ENCODE measurements around the gene ANKLE1.

Gene ANKLE1

DNA sequence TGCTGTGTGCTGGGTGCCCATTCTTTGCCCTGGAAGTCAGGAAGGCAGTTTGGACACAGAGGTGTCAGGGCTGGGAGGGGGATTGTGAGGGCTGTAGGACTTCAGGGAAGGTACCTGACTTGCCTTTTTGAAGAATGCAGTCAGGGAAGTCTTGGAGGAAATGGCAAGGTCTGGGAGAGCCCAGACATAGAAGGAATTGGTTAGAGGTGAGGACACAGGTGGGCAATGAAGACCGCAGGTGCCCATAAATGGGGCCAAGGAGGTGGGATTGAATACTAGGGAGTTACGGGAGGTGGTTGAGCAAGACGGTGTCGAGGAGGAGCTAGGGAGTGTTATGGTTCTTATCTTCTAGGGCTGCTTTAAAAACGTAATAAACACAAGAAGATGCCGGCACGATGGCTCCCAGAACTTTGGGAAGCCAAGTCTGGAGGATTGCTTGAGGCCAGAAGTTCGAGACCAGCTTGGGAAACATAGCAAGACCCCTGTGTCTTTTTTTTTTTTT lies 26.2 kb downstream of the ANKLE1 start:
- no peak for DNase-seq (ENCODE audit: low read depth)

- DNase-seq (ENCODE audit: low read depth), result peak; percentile 99
Measured at GRCh38 chr19:17309198-17309964, 27.7 kb downstream of the ANKLE1 start, which contains the start of gene DDA1. Gene DDA1, plus strand, starts transcription at chr19:17309563. Its CDS starts 92 bp downstream, at chr19:17309655.

GRCh38 chr19:17309965-17310461 lies 28.3 kb downstream of the ANKLE1 start:
- no peak for DNase-seq (ENCODE audit: low read depth)

DNA sequence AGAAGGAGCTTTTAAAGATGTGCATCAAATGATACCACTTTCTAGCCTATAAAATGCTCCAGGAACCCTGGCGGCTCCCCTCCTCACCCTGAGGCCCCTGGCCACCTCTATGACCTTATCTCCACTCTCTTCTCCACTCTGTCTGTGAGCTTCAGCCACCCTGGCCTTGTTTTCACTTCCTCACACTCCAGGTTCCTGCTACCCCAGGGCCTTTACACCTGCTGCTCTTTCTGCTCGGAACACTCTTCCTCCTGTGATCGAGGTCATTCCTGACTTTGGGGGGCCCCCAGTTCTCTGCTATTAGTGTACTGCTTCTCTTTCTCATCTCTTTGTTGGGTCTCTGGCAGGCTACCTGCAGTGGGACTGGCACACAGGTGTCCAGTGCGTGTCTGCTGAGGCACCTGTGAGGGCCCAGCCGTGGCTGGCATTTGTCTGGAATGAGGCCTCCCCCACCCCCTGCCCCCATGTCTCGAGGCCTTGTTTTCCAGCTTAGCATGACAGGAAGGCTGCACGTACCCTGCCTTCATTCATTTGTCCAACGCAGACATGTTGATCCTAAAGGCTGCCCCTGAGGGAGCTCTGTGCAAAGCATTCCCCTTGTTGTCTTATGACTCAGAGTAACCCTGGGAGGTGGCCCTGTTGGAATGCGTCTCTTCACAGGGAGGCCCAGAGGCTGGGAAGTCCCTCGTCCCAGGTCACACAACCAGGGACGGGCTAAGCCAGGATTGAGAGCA lies 29.9 kb downstream of the ANKLE1 start:
- DNase-seq (ENCODE audit: low read depth), result no peak

- no peak for DNase-seq (ENCODE audit: low read depth)
Measured at GRCh38 chr19:17312189-17313113, 30.8 kb downstream of the ANKLE1 start.

DNA sequence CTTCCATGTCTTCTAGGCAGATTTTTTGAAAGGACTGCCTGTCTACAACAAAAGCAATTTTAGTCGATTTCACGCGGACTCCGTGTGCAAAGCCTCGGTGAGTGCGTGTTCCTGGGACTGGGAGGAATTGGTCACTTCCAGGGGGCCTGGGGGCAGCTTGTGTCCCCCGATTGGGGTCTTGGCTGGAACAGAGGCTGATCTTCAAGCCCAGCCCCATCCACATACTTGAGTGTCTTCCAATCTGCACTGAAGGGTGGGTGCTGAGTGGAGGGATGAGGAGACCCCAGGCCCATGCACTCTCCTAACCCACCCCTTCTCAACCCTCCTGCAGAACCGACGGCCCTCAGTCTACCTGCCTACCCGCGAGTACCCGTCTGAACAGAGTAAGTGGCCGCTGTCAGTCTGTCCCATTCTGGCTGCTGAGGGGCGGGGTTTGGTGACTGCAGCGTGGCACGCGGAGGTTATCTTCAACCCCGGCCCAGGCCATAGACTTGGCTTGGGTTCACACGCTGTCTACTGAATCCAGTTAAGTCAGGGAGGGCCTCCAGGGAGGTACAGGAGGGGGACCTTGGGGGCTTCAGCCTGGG lies 32.4 kb downstream of the ANKLE1 start:
- DNase-seq (ENCODE audit: low read depth), result no peak

GRCh38 chr19:17318966-17319365 lies 37.3 kb downstream of the ANKLE1 start:
- DNase-seq (ENCODE audit: low read depth), result no peak

- no peak for DNase-seq (ENCODE audit: low read depth)
Measured at GRCh38 chr19:17319473-17320238, 38.0 kb downstream of the ANKLE1 start.

DNA sequence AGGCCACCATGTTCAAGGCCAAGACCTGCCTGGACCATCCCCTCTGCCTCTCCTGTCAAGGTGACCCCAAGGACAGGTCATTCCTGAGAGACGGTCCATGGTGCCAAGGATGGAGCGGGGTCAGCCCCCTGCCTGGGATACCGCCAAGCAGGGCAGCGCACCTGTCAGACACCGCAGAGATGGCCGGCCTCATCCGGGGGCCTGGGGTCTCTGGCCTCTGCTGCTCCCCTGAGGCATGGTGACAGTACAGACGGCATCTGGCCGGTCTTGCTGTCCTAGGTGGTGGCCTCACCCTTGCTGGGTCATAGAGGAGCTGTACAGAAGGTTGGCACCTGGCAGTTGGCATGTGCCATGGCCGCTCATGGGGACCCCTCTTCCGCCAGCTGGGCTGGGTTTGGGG lies 38.7 kb downstream of the ANKLE1 start:
- DNase-seq (ENCODE audit: low read depth), result no peak

DNA sequence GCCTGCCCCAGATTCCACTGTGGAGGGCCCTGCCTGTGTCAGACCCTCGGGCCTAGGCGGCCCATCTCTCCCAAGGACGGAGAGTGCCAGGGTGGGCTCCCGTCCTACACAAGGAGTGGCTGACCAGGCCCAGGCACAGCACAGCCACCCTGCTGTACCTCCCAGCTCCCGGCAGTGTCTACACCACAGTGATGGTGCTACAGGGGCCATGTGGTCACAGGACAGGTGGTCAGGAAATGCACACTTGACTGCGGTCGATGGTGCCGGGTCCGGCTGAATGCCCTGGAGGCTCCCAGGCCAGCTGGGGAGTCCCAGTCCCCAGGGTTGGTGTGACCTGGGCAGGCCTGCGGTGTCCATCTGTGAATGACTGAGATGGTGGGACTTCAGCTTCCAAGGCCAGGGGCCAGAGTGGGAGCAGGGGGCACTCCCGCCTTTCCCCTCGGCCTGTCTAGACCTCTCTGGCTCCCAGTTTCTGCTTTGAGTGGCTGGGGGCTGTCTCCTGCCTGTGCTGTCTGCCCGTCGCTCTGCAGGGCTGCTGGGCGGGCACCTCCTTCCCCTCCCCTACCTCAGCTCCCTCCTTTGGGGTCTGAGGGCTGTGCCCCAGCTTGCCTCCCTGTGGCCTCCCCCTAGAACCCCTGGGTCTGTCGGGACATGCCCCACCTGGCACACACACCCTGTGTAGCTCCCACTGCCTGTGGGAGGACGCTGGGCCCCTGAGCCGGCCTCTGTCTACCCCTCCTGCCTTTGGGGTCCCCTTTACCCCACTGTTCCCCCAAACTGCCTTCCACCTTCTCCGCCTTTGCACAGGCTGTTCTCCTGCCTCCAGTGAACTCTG lies 40.2 kb downstream of the ANKLE1 start:
- DNase-seq (ENCODE audit: low read depth), result no peak

- no peak for DNase-seq (ENCODE audit: low read depth)
Measured at GRCh38 chr19:17322854-17323253, 41.2 kb downstream of the ANKLE1 start.

- no peak for DNase-seq (ENCODE audit: low read depth)
Measured at GRCh38 chr19:17323300-17323963, 41.7 kb downstream of the ANKLE1 start.

- DNase-seq (ENCODE audit: low read depth), result no peak
Measured at GRCh38 chr19:17323964-17324332, 42.2 kb downstream of the ANKLE1 start.

DNA sequence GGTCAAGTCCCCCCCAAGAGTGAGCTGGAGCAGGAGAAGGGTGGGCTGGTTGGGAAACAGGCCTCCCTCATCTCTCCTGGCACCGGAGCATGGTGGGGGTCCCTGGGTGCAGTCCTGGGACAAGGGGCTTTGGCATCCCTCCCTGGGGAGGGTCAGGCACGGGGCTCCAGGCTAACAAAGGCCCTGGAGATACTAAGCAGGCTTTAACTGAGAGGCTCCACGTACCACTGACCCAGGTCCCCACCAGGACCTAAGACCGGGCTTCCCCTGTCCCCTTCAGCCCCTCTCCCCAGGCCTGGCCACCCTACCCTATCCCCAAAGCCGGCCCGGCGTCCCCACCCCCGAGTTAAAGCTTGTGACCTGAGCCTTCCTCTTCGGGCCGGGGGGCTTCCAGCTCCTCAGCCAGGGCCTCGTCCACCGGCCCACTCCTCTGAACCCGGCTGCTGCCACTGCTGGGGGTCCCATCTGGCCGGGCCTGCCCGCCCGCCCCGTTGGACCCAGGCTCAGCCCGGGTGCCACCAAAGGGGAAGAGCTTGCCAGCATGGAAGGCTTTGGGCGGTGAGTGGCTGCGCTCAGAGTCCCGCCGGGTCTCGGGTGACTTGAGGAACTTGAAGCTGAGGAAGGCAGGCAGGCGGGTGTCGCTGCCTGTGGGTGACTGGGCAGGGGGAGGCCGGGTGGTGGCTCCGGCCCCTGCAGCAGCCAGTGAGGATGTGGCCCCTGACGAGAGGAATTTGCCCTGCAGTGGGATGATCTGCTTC lies 42.8 kb downstream of the ANKLE1 start:
- no peak for DNase-seq (ENCODE audit: low read depth)

GRCh38 chr19:17325133-17325532 lies 43.4 kb downstream of the ANKLE1 start:
- DNase-seq (ENCODE audit: low read depth), result no peak

DNA sequence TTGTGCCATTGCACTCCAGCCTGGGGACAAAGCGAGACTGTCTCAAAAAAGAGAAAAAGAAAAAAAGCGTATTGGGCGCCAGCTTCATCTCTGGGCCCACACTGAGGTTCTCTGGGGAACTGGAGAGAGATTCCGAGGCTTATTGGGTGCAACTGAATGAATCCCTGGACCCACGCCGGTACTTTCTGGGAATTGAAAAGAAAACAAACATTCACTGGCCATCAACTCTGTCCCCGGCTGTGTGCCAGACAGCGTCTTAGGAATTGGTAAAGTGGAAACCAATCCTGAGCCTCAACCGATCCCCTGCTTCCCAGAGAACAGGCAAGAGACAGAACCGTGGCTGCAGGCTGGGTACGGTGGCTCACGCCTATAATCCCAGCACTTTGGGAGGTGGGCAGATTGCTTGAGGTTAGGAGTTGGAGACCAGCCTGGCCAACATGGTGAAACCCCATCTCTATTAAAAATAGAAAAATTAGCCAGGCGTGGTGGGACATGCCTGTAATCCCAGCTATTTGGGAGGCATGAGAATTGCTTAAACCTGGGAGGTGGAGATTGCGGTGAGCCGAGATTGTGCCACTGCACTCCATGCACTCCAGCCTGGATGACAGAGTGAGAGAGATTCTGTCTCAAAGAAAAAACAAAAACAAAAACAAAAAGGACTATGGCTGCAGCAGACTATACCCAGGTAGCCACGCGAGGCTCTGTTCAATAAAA lies 44.3 kb downstream of the ANKLE1 start:
- DNase-seq (ENCODE audit: low read depth), result no peak

DNA sequence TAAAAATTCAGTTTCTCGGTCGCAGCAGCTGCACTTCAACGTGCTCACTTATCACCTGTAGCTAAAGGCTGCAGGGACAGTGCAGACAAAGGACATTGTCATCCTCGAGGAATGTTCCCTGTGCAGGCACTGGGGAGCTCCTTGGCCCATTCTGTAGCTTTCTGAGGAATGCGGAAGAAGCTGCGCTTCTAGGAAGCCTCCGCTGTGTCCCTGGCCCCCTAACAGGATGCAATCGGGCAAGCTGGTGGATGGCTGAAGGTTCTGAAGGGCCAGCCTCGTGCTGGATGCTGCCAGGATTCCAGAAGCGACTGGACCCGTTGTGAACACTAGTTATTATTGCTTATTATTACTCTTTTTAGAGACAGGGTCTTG lies 44.9 kb downstream of the ANKLE1 start:
- DNase-seq (ENCODE audit: low read depth), result no peak

DNA sequence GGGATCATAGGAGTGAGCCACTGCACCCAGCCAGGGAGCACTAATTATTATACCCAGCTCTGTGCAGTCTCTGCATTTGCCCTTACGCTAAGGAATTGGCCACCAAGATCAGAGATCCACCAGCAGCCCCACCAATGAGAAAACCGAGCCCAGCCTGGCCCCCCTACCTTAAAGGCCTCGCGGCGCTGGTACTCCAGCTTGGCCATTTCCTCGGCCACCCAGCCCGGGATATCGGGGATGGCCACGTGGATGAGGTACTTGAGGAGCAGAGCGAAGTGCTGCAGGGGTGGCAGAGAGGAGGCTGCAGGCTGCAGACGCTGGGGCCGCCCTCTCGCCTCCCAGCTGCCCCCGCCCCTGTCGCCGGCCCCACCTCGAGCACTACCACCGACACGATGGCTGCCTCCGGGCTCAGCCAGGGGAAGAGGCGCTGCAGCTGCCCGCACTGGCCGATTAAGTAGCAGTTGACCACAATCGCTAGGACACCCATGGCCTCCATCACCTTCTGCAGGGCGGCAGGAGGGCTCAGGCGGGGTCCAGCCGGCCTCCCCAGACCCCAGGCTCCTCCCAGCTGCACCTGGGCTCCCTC lies 45.5 kb downstream of the ANKLE1 start:
- DNase-seq (ENCODE audit: low read depth), result no peak

Data from T follicular helper cell (primary cell).